Mucosa of stomach (tissue), 1 donor: ENCODE measurements around the gene TNFRSF1A.

Source experiments
- H3K27me3 ChIP-seq: one replicate; pipeline ENCODE4 v1.7.0; 2013; ENCODE audit warnings: mild to moderate bottlenecking, low read length; ENCODE audit not compliant: control insufficient read depth, insufficient read depth
- H3K36me3 ChIP-seq: one replicate; pipeline ENCODE4 v1.7.0; 2013; ENCODE audit warnings: low read length; ENCODE audit not compliant: control insufficient read depth, insufficient read depth
- H3K4me1 ChIP-seq: one replicate; pipeline ENCODE4 v1.7.0; 2013; ENCODE audit warnings: mild to moderate bottlenecking, low read length; ENCODE audit not compliant: control insufficient read depth, insufficient read depth
- H3K4me3 ChIP-seq: one replicate; pipeline ENCODE4 v1.7.0; 2013; ENCODE audit warnings: low read length
- H3K9ac ChIP-seq: one replicate; pipeline ENCODE4 v1.7.0; 2013; ENCODE audit warnings: mild to moderate bottlenecking, low read length, moderate library complexity
- H3K9me3 ChIP-seq: one replicate; pipeline ENCODE4 v1.7.0; 2013; ENCODE audit warnings: mild to moderate bottlenecking, low read length, moderate library complexity; ENCODE audit not compliant: control insufficient read depth
- donor health status: Pancreatic carcinoma.

TNFRSF1A gene

DNA sequence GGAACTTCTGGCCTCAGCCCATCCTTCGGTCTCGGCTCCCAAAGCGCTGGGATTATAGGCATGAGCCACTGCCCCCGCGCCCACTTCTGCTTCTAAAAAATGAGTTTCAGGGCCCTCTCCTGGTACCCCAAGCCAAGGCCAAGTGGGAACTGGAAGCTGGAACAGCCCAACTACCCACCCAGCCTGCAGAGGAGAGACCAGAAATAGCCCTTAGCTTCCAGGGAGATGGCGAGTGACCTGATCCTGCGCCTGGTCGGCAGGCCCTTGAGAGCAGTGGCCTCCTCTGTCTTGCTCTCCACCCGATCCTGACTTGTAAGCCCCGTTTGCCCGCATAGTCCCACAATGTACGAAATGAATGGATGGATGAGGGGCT is 62.6 kb downstream of the TNFRSF1A start:
- H3K9me3 ChIP-seq = no peaks in the 10 kb centered on the region
- H3K9ac ChIP-seq = peak overlapping the region; percentile 70
- H3K4me1 ChIP-seq = peaks cover 36% of the 10 kb centered on the region
- H3K27me3 ChIP-seq = no peaks in the 10 kb centered on the region
- H3K36me3 ChIP-seq = no peaks in the 10 kb centered on the region
- H3K4me3 ChIP-seq = peak overlapping the region; percentile 28
